NCI-H2196 (cell line): ENCODE results near the gene ABO.
"Not testable (repeated sequence)": the region's sequence is repeated elsewhere in the genome, so short reads cannot be mapped to it uniquely, and the experiment has no call there.

ENCODE experiments used
- DNase-seq: peaks from one replicate; lab custom pipeline; 2025; ENCODE audit not compliant: unreplicated experiment; lab: John Stamatoyannopoulos, UW

The ABO gene

GRCh38 chr9:133205996-133206931 is 68.7 kb downstream of the ABO start:
- DNase-seq: no peak

DNA sequence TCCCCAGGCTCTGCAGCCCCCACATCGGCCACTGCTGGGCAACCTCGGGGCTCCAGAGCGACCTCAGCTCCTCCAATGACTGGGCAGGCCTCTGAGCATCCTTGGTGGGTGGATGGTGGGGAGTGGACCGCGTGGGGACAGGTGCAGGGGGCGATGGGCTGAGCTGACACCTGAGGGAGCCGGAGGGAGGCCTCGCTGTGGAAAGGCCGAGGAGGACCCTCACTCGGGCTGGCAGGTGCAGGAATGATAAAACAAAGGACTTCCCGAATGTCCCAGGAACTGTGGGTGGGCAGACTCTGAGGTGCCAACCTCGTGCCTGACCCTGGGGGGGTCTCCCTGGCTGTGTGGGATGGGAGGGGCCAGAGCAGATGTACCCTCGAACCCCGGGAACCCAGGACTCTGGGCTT is 69.5 kb downstream of the ABO start:
- DNase-seq: not testable (repeated sequence)
